ENCODE results near the gene ZNF697. TPM values are rescaled to one million over a fixed set of nuclear protein-coding genes. Genes with fewer than 3 reads are reported as not detected.

The ZNF697 gene
- total and polyA plus RNA-seq, 9 of the 15 experiments (the other 6 are each of a cell fraction or from before 2014, with no cell fraction given), result 2.1 to 13.6 (median 8.3) TPM

- TF ChIP-seq CEBPG (CRISPR knock-in tag; IDR thresholded peaks at IDR 0.05), result no peak
- TF ChIP-seq CEBPG (tag; conservative IDR thresholded peaks at IDR 0.05 in 1 of 2, IDR thresholded peaks at IDR 0.05 in 1 of 2), result peak; percentile 51 to 73; a peak in 3 of 4 replicates
- TF ChIP-seq, protein P1, sequence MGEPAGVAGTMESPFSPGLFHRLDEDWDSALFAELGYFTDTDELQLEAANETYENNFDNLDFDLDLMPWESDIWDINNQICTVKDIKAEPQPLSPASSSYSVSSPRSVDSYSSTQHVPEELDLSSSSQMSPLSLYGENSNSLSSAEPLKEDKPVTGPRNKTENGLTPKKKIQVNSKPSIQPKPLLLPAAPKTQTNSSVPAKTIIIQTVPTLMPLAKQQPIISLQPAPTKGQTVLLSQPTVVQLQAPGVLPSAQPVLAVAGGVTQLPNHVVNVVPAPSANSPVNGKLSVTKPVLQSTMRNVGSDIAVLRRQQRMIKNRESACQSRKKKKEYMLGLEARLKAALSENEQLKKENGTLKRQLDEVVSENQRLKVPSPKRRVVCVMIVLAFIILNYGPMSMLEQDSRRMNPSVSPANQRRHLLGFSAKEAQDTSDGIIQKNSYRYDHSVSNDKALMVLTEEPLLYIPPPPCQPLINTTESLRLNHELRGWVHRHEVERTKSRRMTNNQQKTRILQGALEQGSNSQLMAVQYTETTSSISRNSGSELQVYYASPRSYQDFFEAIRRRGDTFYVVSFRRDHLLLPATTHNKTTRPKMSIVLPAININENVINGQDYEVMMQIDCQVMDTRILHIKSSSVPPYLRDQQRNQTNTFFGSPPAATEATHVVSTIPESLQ (CRISPR knock-in tag; IDR thresholded peaks at IDR 0.05), result no peak
- TF ChIP-seq, protein P2, sequence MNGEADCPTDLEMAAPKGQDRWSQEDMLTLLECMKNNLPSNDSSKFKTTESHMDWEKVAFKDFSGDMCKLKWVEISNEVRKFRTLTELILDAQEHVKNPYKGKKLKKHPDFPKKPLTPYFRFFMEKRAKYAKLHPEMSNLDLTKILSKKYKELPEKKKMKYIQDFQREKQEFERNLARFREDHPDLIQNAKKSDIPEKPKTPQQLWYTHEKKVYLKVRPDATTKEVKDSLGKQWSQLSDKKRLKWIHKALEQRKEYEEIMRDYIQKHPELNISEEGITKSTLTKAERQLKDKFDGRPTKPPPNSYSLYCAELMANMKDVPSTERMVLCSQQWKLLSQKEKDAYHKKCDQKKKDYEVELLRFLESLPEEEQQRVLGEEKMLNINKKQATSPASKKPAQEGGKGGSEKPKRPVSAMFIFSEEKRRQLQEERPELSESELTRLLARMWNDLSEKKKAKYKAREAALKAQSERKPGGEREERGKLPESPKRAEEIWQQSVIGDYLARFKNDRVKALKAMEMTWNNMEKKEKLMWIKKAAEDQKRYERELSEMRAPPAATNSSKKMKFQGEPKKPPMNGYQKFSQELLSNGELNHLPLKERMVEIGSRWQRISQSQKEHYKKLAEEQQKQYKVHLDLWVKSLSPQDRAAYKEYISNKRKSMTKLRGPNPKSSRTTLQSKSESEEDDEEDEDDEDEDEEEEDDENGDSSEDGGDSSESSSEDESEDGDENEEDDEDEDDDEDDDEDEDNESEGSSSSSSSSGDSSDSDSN (IDR thresholded peaks at IDR 0.05; ENCODE audit: borderline replicate concordance in 1 of 2, low read depth in 2 of 2, low read length in 2 of 2), result no peak
- TF ChIP-seq HOMEZ (CRISPR knock-in tag; IDR thresholded peaks at IDR 0.05), result no peak
- no peak for TF ChIP-seq ESRRB (CRISPR knock-in tag; IDR thresholded peaks at IDR 0.05; ENCODE audit: borderline replicate concordance)
- TF ChIP-seq ZFP1 (CRISPR knock-in tag; IDR thresholded peaks at IDR 0.05), result no peak
- TF ChIP-seq, protein P3, sequence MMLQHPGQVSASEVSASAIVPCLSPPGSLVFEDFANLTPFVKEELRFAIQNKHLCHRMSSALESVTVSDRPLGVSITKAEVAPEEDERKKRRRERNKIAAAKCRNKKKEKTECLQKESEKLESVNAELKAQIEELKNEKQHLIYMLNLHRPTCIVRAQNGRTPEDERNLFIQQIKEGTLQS (IDR thresholded peaks at IDR 0.05), result 0 out of 2 replicates have a peak, but pooled peaks have one; percentile 13
- TF ChIP-seq, protein P3 (CRISPR knock-in tag; conservative IDR thresholded peaks at IDR 0.05), result no peak
- no peak for TF ChIP-seq SMARCC2 (IDR thresholded peaks at IDR 0.05; ENCODE audit: low read depth)
- TF ChIP-seq, protein P4, sequence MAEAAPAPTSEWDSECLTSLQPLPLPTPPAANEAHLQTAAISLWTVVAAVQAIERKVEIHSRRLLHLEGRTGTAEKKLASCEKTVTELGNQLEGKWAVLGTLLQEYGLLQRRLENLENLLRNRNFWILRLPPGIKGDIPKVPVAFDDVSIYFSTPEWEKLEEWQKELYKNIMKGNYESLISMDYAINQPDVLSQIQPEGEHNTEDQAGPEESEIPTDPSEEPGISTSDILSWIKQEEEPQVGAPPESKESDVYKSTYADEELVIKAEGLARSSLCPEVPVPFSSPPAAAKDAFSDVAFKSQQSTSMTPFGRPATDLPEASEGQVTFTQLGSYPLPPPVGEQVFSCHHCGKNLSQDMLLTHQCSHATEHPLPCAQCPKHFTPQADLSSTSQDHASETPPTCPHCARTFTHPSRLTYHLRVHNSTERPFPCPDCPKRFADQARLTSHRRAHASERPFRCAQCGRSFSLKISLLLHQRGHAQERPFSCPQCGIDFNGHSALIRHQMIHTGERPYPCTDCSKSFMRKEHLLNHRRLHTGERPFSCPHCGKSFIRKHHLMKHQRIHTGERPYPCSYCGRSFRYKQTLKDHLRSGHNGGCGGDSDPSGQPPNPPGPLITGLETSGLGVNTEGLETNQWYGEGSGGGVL (CRISPR knock-in tag; IDR thresholded peaks at IDR 0.05), result no peak
- no peak for TF ChIP-seq CCAR2 (IDR thresholded peaks at IDR 0.05; ENCODE audit: low read depth, low read length)
- TF ChIP-seq DDX20 (tag; IDR thresholded peaks at IDR 0.05; ENCODE audit: low read depth), result no peak
- TF ChIP-seq MCM3 (IDR thresholded peaks at IDR 0.05), result no peak
- TF ChIP-seq ZNF766 (CRISPR knock-in tag; conservative IDR thresholded peaks at IDR 0.05), result no peak
- TF ChIP-seq, protein P5, sequence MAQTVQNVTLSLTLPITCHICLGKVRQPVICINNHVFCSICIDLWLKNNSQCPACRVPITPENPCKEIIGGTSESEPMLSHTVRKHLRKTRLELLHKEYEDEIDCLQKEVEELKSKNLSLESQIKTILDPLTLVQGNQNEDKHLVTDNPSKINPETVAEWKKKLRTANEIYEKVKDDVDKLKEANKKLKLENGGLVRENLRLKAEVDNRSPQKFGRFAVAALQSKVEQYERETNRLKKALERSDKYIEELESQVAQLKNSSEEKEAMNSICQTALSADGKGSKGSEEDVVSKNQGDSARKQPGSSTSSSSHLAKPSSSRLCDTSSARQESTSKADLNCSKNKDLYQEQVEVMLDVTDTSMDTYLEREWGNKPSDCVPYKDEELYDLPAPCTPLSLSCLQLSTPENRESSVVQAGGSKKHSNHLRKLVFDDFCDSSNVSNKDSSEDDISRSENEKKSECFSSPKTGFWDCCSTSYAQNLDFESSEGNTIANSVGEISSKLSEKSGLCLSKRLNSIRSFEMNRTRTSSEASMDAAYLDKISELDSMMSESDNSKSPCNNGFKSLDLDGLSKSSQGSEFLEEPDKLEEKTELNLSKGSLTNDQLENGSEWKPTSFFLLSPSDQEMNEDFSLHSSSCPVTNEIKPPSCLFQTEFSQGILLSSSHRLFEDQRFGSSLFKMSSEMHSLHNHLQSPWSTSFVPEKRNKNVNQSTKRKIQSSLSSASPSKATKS (CRISPR knock-in tag; IDR thresholded peaks at IDR 0.05), result no peak
- TF ChIP-seq FOXK2 (conservative IDR thresholded peaks at IDR 0.05 in 1 of 2, IDR thresholded peaks at IDR 0.05 in 1 of 2; ENCODE audit: low read depth in 2 of 2), result no peak
Observed at GRCh38 chr1:119633575-119633974, 14.5 kb downstream of the ZNF697 start (continued).
